Prostate gland (tissue), 2 donors: ENCODE results near the gene OSBPL8.
"Not testable (repeated sequence)": the region's sequence is repeated elsewhere in the genome, so short reads cannot be mapped to it uniquely, and the experiment has no call there.

Source experiments
- POLR2A ChIP-seq: fragments of 450-650 bp; IDR thresholded peaks from one replicate; pipeline ENCODE4 v1.6.1; 2016; ENCODE audit warnings: antibody characterized with exemption, mild to moderate bottlenecking
- POLR2AphosphoS5 ChIP-seq: sonication (generic); formaldehyde crosslinking; IDR thresholded peaks from one replicate; pipeline ENCODE4 v1.6.1; 2017; ENCODE audit warnings: antibody characterized with exemption
- TF ChIP-seq, protein P1 (sequence below), 4 experiments: fragments of 200-600 bp in 2 of 4; fragments of 450-650 bp in 2 of 4; sonication (generic) in 2 of 4; IDR thresholded peaks; 1 replicate in 3 of 4; 2 replicates in 1 of 4; pipeline ENCODE4 v1.5.1; 2016 to 2019; ENCODE audit warnings: antibody characterized with exemption in 4 of 4, mild to moderate bottlenecking in 2 of 4, moderate library complexity in 2 of 4

DNA sequence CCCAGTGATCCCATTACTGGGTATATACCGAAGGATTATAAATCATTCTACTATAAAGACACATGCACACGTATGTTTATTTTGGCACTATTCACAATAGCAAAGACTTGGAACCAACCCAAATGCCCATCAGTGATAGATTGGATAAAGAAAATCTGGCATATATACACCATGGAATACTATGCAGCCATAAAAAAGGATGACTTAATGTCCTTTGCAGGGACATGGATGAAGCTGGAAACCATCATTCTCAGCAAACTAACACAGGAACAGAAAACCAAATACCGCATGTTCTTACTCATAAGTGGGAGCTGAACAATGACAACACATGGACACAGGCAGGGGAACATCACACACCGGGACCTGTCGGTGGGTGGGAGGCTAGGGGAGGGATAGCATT lies 195.4 kb downstream of the OSBPL8 start:
- TF ChIP-seq, protein P1, sequence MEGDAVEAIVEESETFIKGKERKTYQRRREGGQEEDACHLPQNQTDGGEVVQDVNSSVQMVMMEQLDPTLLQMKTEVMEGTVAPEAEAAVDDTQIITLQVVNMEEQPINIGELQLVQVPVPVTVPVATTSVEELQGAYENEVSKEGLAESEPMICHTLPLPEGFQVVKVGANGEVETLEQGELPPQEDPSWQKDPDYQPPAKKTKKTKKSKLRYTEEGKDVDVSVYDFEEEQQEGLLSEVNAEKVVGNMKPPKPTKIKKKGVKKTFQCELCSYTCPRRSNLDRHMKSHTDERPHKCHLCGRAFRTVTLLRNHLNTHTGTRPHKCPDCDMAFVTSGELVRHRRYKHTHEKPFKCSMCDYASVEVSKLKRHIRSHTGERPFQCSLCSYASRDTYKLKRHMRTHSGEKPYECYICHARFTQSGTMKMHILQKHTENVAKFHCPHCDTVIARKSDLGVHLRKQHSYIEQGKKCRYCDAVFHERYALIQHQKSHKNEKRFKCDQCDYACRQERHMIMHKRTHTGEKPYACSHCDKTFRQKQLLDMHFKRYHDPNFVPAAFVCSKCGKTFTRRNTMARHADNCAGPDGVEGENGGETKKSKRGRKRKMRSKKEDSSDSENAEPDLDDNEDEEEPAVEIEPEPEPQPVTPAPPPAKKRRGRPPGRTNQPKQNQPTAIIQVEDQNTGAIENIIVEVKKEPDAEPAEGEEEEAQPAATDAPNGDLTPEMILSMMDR (IDR thresholded peaks at IDR 0.05): not testable (repeated sequence)
- not testable (repeated sequence) for TF ChIP-seq POLR2A, POLR2AphosphoS5
